H1 (cell line): ENCODE measurements around the gene LRR1. TPM values are rescaled to one million over a fixed set of nuclear protein-coding genes. Genes with fewer than 3 reads are reported as not detected.

Experiments
- CTCF ChIA-PET: fragments of 300-600 bp; sonication (Branson Sonifier 250); formaldehyde crosslinking; loops from one replicate; lab custom pipeline; 2021; ENCODE audit not compliant: partially characterized antibody; lab: Charles Lee
- POLR2A ChIA-PET: fragments of 300-600 bp; sonication (Branson Sonifier 250); formaldehyde crosslinking; loops from one replicate; lab custom pipeline; 2021; ENCODE audit warnings: inconsistent platforms; ENCODE audit not compliant: partially characterized antibody; lab: Charles Lee
- DNase-seq, 2 experiments: peaks; one replicate each; pipeline versions ENCODE4 v3.0.0 to v3.0.0-alpha.2; 2010 to 2022; ENCODE audit warnings: low spot score in 2 of 2, low read depth in 1 of 2, mixed read lengths in 1 of 2
- FAIRE-seq: peaks from 2 replicates; lab custom pipeline; 2011; peaks lifted over from hg19 to GRCh38; lab: Jason Lieb, UNC
- H2AFZ ChIP-seq: 2 replicates; pipeline ENCODE4 v1.8.1; 2012; ENCODE audit warnings: low read length, inconsistent platforms
- H2AK5ac ChIP-seq: 2 replicates; pipeline ENCODE4 v1.6.1; 2013; ENCODE audit warnings: low read depth, low read length
- H2BK120ac ChIP-seq: replicated peaks from 2 replicates; pipeline ENCODE3; 2013; ENCODE audit warnings: low read depth, low read length, inconsistent platforms
- H2BK12ac ChIP-seq: 2 replicates; pipeline ENCODE4 v1.6.1; 2013; ENCODE audit warnings: low read depth, low read length
- H2BK15ac ChIP-seq: 2 replicates; pipeline ENCODE4 v1.6.1; 2013; ENCODE audit warnings: low read length
- H2BK20ac ChIP-seq: 2 replicates; pipeline ENCODE4 v1.6.1; 2013; ENCODE audit warnings: low read length
- H2BK5ac ChIP-seq: 2 replicates; pipeline ENCODE4 v1.6.1; 2013; ENCODE audit warnings: low read depth, low read length
- H3K14ac ChIP-seq: 2 replicates; pipeline ENCODE4 v1.6.1; 2013; ENCODE audit warnings: inconsistent platforms; ENCODE audit not compliant: insufficient read length
- H3K18ac ChIP-seq: 2 replicates; pipeline ENCODE4 v1.6.1; 2013; ENCODE audit warnings: low read length; ENCODE audit errors: extremely low read depth
- H3K23ac ChIP-seq: 2 replicates; pipeline ENCODE4 v1.6.1; 2013; ENCODE audit warnings: inconsistent platforms; ENCODE audit not compliant: insufficient read length
- H3K23me2 ChIP-seq: 2 replicates; pipeline ENCODE4 v1.6.1; 2013; ENCODE audit warnings: low read depth, low read length
- H3K27ac ChIP-seq: 2 replicates; pipeline ENCODE4 v1.6.1; 2011; ENCODE audit warnings: low read depth, low read length, inconsistent platforms
- H3K27me3 ChIP-seq, 4 experiments: replicated peaks in 1 of 4; 1 replicate in 1 of 4; 2 replicates in 3 of 4; pipeline versions ENCODE4 v1.6.1 to v1.8.1; 2011 to 2013; ENCODE audit warnings: low read length in 3 of 4, mild to moderate bottlenecking in 3 of 4, inconsistent platforms in 2 of 4, mixed read lengths in 2 of 4, moderate library complexity in 1 of 4; ENCODE audit not compliant: control insufficient read depth in 3 of 4, insufficient read depth in 3 of 4; ENCODE audit errors: extremely low read depth in 1 of 4
- H3K36me3 ChIP-seq, 4 experiments: 2 replicates each; pipeline versions ENCODE4 v1.6.1 to v1.8.1; 2011 to 2013; ENCODE audit warnings: mild to moderate bottlenecking in 4 of 4, low read length in 3 of 4, moderate library complexity in 2 of 4, control low read depth in 1 of 4, inconsistent platforms in 1 of 4; ENCODE audit not compliant: insufficient read depth in 4 of 4, control insufficient read depth in 2 of 4
- H3K4ac ChIP-seq: replicated peaks from 2 replicates; pipeline ENCODE3; 2013; ENCODE audit warnings: low read length, low read depth, mixed read lengths, inconsistent platforms; ENCODE audit not compliant: insufficient read length
- H3K4me1 ChIP-seq, 4 experiments: replicated peaks in 1 of 4; 1 replicate in 1 of 4; 2 replicates in 3 of 4; pipeline versions ENCODE4 v1.6.1 to v1.8.1; 2011 to 2013; ENCODE audit warnings: low read length in 3 of 4, inconsistent platforms in 2 of 4, mixed read lengths in 1 of 4; ENCODE audit not compliant: insufficient read depth in 4 of 4, control insufficient read depth in 3 of 4
- H3K4me2 ChIP-seq, 2 experiments: 2 replicates each; pipeline versions ENCODE4 v1.6.1 to v1.8.1; 2011 to 2013; ENCODE audit warnings: low read depth in 2 of 2, low read length in 2 of 2, control low read depth in 1 of 2, inconsistent platforms in 1 of 2, mild to moderate bottlenecking in 1 of 2; ENCODE audit not compliant: insufficient read depth in 1 of 2
- H3K4me3 ChIP-seq, 4 experiments: fragments of 200-600, 300-600 bp in 1 of 4; sonication (generic), shearing (Covaris generic), sonication (Bioruptor Twin) in 1 of 4; 2 replicates each; pipeline versions ENCODE4 v1.5.1 to v1.8.1; 2011 to 2016; ENCODE audit warnings: low read length in 4 of 4, low read depth in 3 of 4, control low read depth in 2 of 4, inconsistent platforms in 2 of 4, mild to moderate bottlenecking in 2 of 4, mixed read lengths in 1 of 4, moderate library complexity in 1 of 4; ENCODE audit not compliant: insufficient read depth in 2 of 4; ENCODE audit errors: extremely low read depth in 1 of 4
- H3K56ac ChIP-seq: replicated peaks from 2 replicates; pipeline ENCODE3; 2013; ENCODE audit warnings: low read depth, mild to moderate bottlenecking, mixed read lengths, low read length, inconsistent platforms; ENCODE audit not compliant: insufficient read length
- H3K79me1 ChIP-seq: 2 replicates; pipeline ENCODE4 v1.6.1; 2013; ENCODE audit warnings: low read depth, low read length, control low read depth
- H3K79me2 ChIP-seq, 2 experiments: 2 replicates each; pipeline versions ENCODE4 v1.6.1 to v1.8.1; 2012 to 2013; ENCODE audit warnings: low read length in 2 of 2, mild to moderate bottlenecking in 2 of 2, inconsistent platforms in 1 of 2; ENCODE audit not compliant: insufficient read depth in 2 of 2, control insufficient read depth in 1 of 2
- H3K9ac ChIP-seq, 4 experiments: replicated peaks in 1 of 4; 1 replicate in 1 of 4; 2 replicates in 3 of 4; pipeline versions ENCODE4 v1.6.1 to v1.8.1; 2011 to 2013; ENCODE audit warnings: low read depth in 3 of 4, low read length in 3 of 4, control low read depth in 2 of 4, mild to moderate bottlenecking in 2 of 4, moderate library complexity in 2 of 4, inconsistent platforms in 1 of 4; ENCODE audit errors: extremely low read depth in 1 of 4
- H3K9me3 ChIP-seq, 2 experiments: 2 replicates each; pipeline versions ENCODE4 v1.6.1 to v1.8.1; 2012 to 2013; ENCODE audit warnings: mild to moderate bottlenecking in 2 of 2, moderate library complexity in 2 of 2, control low read depth in 1 of 2, inconsistent platforms in 1 of 2, low read depth in 1 of 2, low read length in 1 of 2, mixed read lengths in 1 of 2; ENCODE audit not compliant: insufficient read depth in 2 of 2
- H4K20me1 ChIP-seq, 2 experiments: replicated peaks in 1 of 2; 2 replicates each; pipeline versions ENCODE3 to v1.8.1; 2011 to 2013; ENCODE audit warnings: inconsistent platforms in 2 of 2, low read length in 2 of 2, mild to moderate bottlenecking in 1 of 2; ENCODE audit not compliant: insufficient read depth in 2 of 2, control insufficient read depth in 1 of 2
- H4K5ac ChIP-seq: 2 replicates; pipeline ENCODE4 v1.6.1; 2013; ENCODE audit warnings: low read length, low read depth, mixed read lengths, inconsistent platforms; ENCODE audit not compliant: insufficient read length
- H4K8ac ChIP-seq: 2 replicates; pipeline ENCODE4 v1.8.0; 2013; ENCODE audit warnings: mild to moderate bottlenecking, moderate library complexity, low read length, inconsistent platforms; ENCODE audit not compliant: insufficient read depth; ENCODE audit errors: extremely low read depth
- H4K91ac ChIP-seq: replicated peaks from 2 replicates; pipeline ENCODE3; 2013; ENCODE audit warnings: low read length, mixed read lengths, inconsistent platforms; ENCODE audit not compliant: insufficient read length
- ASH2L ChIP-seq: fragments of 200-600, 300-600 bp; sonication (generic); IDR thresholded peaks from one replicate; pipeline ENCODE4 v1.7.1; 2017; ENCODE audit warnings: low read length
- BRCA1 ChIP-seq: IDR thresholded peaks from 2 replicates; pipeline ENCODE4 v1.6.1; 2012; ENCODE audit warnings: low read depth, low read length, improper control_type of control experiment
- CTCF ChIP-seq, 3 experiments: IDR thresholded peaks; 1 replicate in 2 of 3; 2 replicates in 1 of 3; pipeline versions ENCODE4 v1.5.1 to v1.6.1; 2011; ENCODE audit warnings: low read length in 3 of 3, mild to moderate bottlenecking in 3 of 3, inconsistent platforms in 2 of 3, low read depth in 1 of 3, moderate library complexity in 1 of 3; ENCODE audit not compliant: insufficient read depth in 1 of 3; ENCODE audit errors: control extremely low read depth in 1 of 3
- EP300 ChIP-seq, 2 experiments: IDR thresholded peaks; 1 replicate in 1 of 2; 2 replicates in 1 of 2; pipeline ENCODE4 v1.6.1; 2011 to 2012; ENCODE audit warnings: low read depth in 2 of 2, low read length in 2 of 2, mild to moderate bottlenecking in 2 of 2, borderline replicate concordance in 1 of 2, inconsistent platforms in 1 of 2, moderate library complexity in 1 of 2
- GABPA ChIP-seq: IDR thresholded peaks from 2 replicates; pipeline ENCODE4 v1.6.1; 2011; ENCODE audit warnings: mild to moderate bottlenecking, low read length, moderate library complexity, borderline replicate concordance; ENCODE audit not compliant: insufficient read depth
- KDM1A ChIP-seq: fragments of 200-600, 300-600 bp; sonication (generic); IDR thresholded peaks from 2 replicates; pipeline ENCODE4 v1.7.1; 2016; ENCODE audit warnings: mild to moderate bottlenecking, low read length, borderline replicate concordance
- KDM5A ChIP-seq: fragments of 200-600 bp; IDR thresholded peaks from 2 replicates; pipeline ENCODE4 v1.7.1; 2012; ENCODE audit warnings: mild to moderate bottlenecking, low read length, inconsistent platforms, mixed read lengths
- RBBP5 ChIP-seq: IDR thresholded peaks from 2 replicates; pipeline ENCODE4 v1.7.1; 2012; ENCODE audit warnings: low read depth, mild to moderate bottlenecking, inconsistent platforms, low read length, moderate library complexity, borderline replicate concordance
- SIX5 ChIP-seq: IDR thresholded peaks from 2 replicates; pipeline ENCODE4 v1.6.1; 2011; ENCODE audit warnings: mild to moderate bottlenecking, low read depth, low read length
- TCF12 ChIP-seq: IDR thresholded peaks from 2 replicates; pipeline ENCODE4 v1.6.1; 2011; ENCODE audit warnings: low read depth, mild to moderate bottlenecking, low read length
- WGBS, 2 experiments: shearing (Covaris generic) in 1 of 2; methylation state at CpG; one replicate each; pipeline versions ENCODE4 v1.1.6 to v1.1.7; 2013 to 2015; ENCODE audit warnings: low lambda C conversion rate in 2 of 2, mixed read lengths in 2 of 2, inconsistent platforms in 1 of 2, low coverage in 1 of 2, missing lambda C conversion rate in 1 of 2; ENCODE audit not compliant: insufficient replicate concordance in 2 of 2, insufficient coverage in 1 of 2, insufficient read length in 1 of 2; ENCODE audit errors: extremely low coverage in 1 of 2, missing lambda C conversion rate in 1 of 2; 5-methylcytosine and 5-hydroxymethylcytosine counted together
- polyA plus RNA-seq, 7 experiments: library from polyadenylated mRNA; depleted of rRNA in 3 of 7; stranded (reverse) in 5 of 7; unstranded in 2 of 7; fragments of >200 nt in 5 of 7; fragments of 200-250 nt in 2 of 7; gene quantifications; 1 replicate in 5 of 7; 2 replicates in 1 of 7; 4 replicates in 1 of 7; pipeline versions ENCODE4 v1.2.1 to v1.2.3, GENCODE V29; 2011 to 2013; ENCODE audit warnings: missing spikeins in 2 of 7, mixed read lengths in 2 of 7
- total RNA-seq: library from RNA; stranded (reverse); fragmentation: NEBNext Ultra II Directional; extraction: Animal tissue kit (Norgen Biotek cat#: 25700); gene quantifications from 2 replicates; pipeline ENCODE4 v1.2.1, GENCODE V29; 2021

LRR1 gene
- total and polyA plus RNA-seq, 2 of the 8 experiments (the other 6 are each of a cell fraction or from before 2014, with no cell fraction given): 30.7 to 37.5 TPM

- Histone ChIP-seq H2BK12ac (no peak overlapping the region), H2AFZ (no peak overlapping the region), H3K23ac (no peak overlapping the region), H3K4ac (no peak overlapping the region), H3K4me3 (no peak overlapping the region), H3K4me2 (no peak overlapping the region), H2BK15ac (no peak overlapping the region), H3K36me3 (no peaks in the 10 kb centered on the region), H2BK120ac (no peak overlapping the region), H4K20me1 (no peaks in the 10 kb centered on the region), H2BK5ac (no peak overlapping the region), H3K14ac (no peak overlapping the region), H3K56ac (no peak overlapping the region), H3K79me1 (no peaks in the 10 kb centered on the region; the same call in 1 of the 2 replicates), H3K27ac (no peak overlapping the region), H3K18ac (no peak overlapping the region), H4K5ac (no peak overlapping the region), H3K9me3 (no peaks in the 10 kb centered on the region), H3K23me2 (no peaks in the 10 kb centered on the region; the same call in 1 of the 2 replicates), H2BK20ac (no peak overlapping the region), H3K27me3 (no peaks in the 10 kb centered on the region), H3K4me1 (no peaks in the 10 kb centered on the region), H4K91ac (no peak overlapping the region), H3K79me2 (peaks cover 0 to 9% of the 10 kb centered on the region in 2 experiments; a peak in 2 of 4 replicates), H4K8ac (no peak overlapping the region), H2AK5ac (no peak overlapping the region), H3K9ac (no peak overlapping the region)
- POLR2A ChIA-PET: interaction anchor here (0.7 to 7.4 kb wide), 3 partner anchors 9 to 26 kb away, joined by 3 to 169 read pairs (median 13); partner anchors contain the start of genes MGAT2, RPL36AL and RPS29
- 88% methylated on average over 4 of the region's 4 CpGs; no CpG with 5 or more reads in 1 of the 2 experiments for WGBS, 2 experiments
- FAIRE-seq (no peak), DNase-seq (no peak)
- CTCF ChIA-PET: interaction anchor here (0.5 kb wide), 1 partner anchor 524 kb away, joined by 4 read pairs; no protein-coding TSS in a partner anchor
- TF ChIP-seq EP300 (IDR thresholded peaks at IDR 0.05; ENCODE audit: borderline replicate concordance in 1 of 2, low read depth in 2 of 2, low read length in 2 of 2) (no peak), BRCA1 (no peak), ASH2L (no peak), CTCF (IDR thresholded peaks at IDR 0.05; ENCODE audit: control extremely low read depth in 1 of 3, insufficient read depth in 1 of 3, low read depth in 1 of 3, low read length in 3 of 3) (no peak), TCF12 (no peak), GABPA (no peak), RBBP5 (no peak), KDM5A (no peak), SIX5 (no peak), KDM1A (no peak)
These were observed 4.2 kb upstream of the LRR1 start for GRCh38 chr14:49594347-49595091.
